22Rv1 (cell line): ENCODE data around the gene SELENOM.
"Not testable (repeated sequence)": the region's sequence is repeated elsewhere in the genome, so short reads cannot be mapped to it uniquely, and the experiment has no call there.

Experiments used
- ZFX ChIP-seq: fragments of 450-650 bp; IDR thresholded peaks from 2 replicates; pipeline ENCODE4 v1.6.1; 2017; ENCODE audit warnings: antibody characterized with exemption, borderline replicate concordance
- TF ChIP-seq, protein P1 (sequence below): fragments of 450-650 bp; IDR thresholded peaks from 2 replicates; pipeline ENCODE4 v1.5.1; 2017; ENCODE audit warnings: mild to moderate bottlenecking

- TF ChIP-seq, protein P1, sequence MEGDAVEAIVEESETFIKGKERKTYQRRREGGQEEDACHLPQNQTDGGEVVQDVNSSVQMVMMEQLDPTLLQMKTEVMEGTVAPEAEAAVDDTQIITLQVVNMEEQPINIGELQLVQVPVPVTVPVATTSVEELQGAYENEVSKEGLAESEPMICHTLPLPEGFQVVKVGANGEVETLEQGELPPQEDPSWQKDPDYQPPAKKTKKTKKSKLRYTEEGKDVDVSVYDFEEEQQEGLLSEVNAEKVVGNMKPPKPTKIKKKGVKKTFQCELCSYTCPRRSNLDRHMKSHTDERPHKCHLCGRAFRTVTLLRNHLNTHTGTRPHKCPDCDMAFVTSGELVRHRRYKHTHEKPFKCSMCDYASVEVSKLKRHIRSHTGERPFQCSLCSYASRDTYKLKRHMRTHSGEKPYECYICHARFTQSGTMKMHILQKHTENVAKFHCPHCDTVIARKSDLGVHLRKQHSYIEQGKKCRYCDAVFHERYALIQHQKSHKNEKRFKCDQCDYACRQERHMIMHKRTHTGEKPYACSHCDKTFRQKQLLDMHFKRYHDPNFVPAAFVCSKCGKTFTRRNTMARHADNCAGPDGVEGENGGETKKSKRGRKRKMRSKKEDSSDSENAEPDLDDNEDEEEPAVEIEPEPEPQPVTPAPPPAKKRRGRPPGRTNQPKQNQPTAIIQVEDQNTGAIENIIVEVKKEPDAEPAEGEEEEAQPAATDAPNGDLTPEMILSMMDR: not testable (repeated sequence)
- not testable (repeated sequence) for TF ChIP-seq ZFX
Measured at GRCh38 chr22:31069691-31070314, 37.6 kb downstream of the SELENOM start.
